H9 (cell line): Measurements from ENCODE around the gene MYO18A. TPM values are rescaled to one million over a fixed set of nuclear protein-coding genes. Genes with fewer than 3 reads are reported as not detected.

Source experiments
- DNase-seq: peaks from one replicate; pipeline ENCODE4 v3.0.0-alpha.2; 2017
- H2AFZ ChIP-seq: one replicate; pipeline ENCODE4 v1.6.1; 2013; ENCODE audit warnings: mild to moderate bottlenecking, low read length, control low read depth, moderate library complexity
- H2AK5ac ChIP-seq: 2 replicates; pipeline ENCODE4 v1.6.1; 2013; ENCODE audit warnings: low read length, control low read depth, mixed read lengths; ENCODE audit not compliant: insufficient read length
- H2BK120ac ChIP-seq: one replicate; pipeline ENCODE4 v1.6.1; 2013; ENCODE audit warnings: low read depth, mild to moderate bottlenecking, low read length, control low read depth, inconsistent platforms; ENCODE audit not compliant: poor library complexity, severe bottlenecking
- H2BK12ac ChIP-seq: 2 replicates; pipeline ENCODE4 v1.6.1; 2013; ENCODE audit warnings: low read length, control low read depth, mixed read lengths, low read depth; ENCODE audit not compliant: insufficient read length
- H2BK15ac ChIP-seq: 2 replicates; pipeline ENCODE4 v1.6.1; 2013; ENCODE audit warnings: low read depth, low read length, control low read depth
- H2BK20ac ChIP-seq: one replicate; pipeline ENCODE4 v1.6.1; 2013; ENCODE audit warnings: low read depth, mild to moderate bottlenecking, low read length, control low read depth, inconsistent platforms; ENCODE audit not compliant: poor library complexity, severe bottlenecking
- H2BK5ac ChIP-seq: 2 replicates; pipeline ENCODE4 v1.6.1; 2013; ENCODE audit warnings: low read length, control low read depth, mixed read lengths; ENCODE audit not compliant: insufficient read length
- H3K14ac ChIP-seq: 2 replicates; pipeline ENCODE4 v1.6.1; 2013; ENCODE audit warnings: low read length, control low read depth; ENCODE audit not compliant: insufficient read depth
- H3K18ac ChIP-seq: 2 replicates; pipeline ENCODE4 v1.6.1; 2013; ENCODE audit warnings: low read depth, mild to moderate bottlenecking, mixed read lengths, low read length, control low read depth; ENCODE audit not compliant: insufficient read length
- H3K23ac ChIP-seq: 2 replicates; pipeline ENCODE4 v1.6.1; 2013; ENCODE audit warnings: low read length, control low read depth, mixed read lengths, low read depth; ENCODE audit not compliant: insufficient read length
- H3K23me2 ChIP-seq: 2 replicates; pipeline ENCODE4 v1.6.1; 2013; ENCODE audit warnings: low read depth, mild to moderate bottlenecking, mixed read lengths, low read length, control low read depth; ENCODE audit not compliant: insufficient read length, poor library complexity, severe bottlenecking
- H3K27ac ChIP-seq: 2 replicates; pipeline ENCODE4 v1.5.1; 2013; ENCODE audit warnings: low read length, control low read depth, mixed read lengths, low read depth; ENCODE audit not compliant: insufficient read length
- H3K27me3 ChIP-seq: 2 replicates; pipeline ENCODE4 v1.6.1; 2013; ENCODE audit warnings: low read length, control low read depth, inconsistent platforms; ENCODE audit not compliant: insufficient read depth
- H3K4ac ChIP-seq: 2 replicates; pipeline ENCODE4 v1.6.1; 2013; ENCODE audit warnings: low read depth, mild to moderate bottlenecking, control low read depth, inconsistent platforms, low read length, moderate library complexity
- H3K4me1 ChIP-seq: 2 replicates; pipeline ENCODE4 v1.6.1; 2013; ENCODE audit warnings: low read length, control low read depth, inconsistent platforms; ENCODE audit not compliant: insufficient read depth
- H3K4me2 ChIP-seq: 2 replicates; pipeline ENCODE4 v1.6.1; 2013; ENCODE audit warnings: low read length, control low read depth, mixed read lengths; ENCODE audit not compliant: insufficient read length, insufficient read depth
- H3K56ac ChIP-seq: 2 replicates; pipeline ENCODE4 v1.6.1; 2013; ENCODE audit warnings: low read depth, mild to moderate bottlenecking, mixed read lengths, low read length, control low read depth; ENCODE audit not compliant: insufficient read length
- H3K79me1 ChIP-seq: 2 replicates; pipeline ENCODE4 v1.6.1; 2013; ENCODE audit warnings: low read depth, mild to moderate bottlenecking, moderate library complexity, low read length, control low read depth, inconsistent platforms; ENCODE audit not compliant: insufficient read depth, poor library complexity, severe bottlenecking
- H3K79me2 ChIP-seq: 2 replicates; pipeline ENCODE4 v1.6.1; 2013; ENCODE audit warnings: low read length, control low read depth, inconsistent platforms; ENCODE audit not compliant: insufficient read depth
- H3K9ac ChIP-seq: 2 replicates; pipeline ENCODE4 v1.6.1; 2013; ENCODE audit warnings: low read length, control low read depth, mixed read lengths; ENCODE audit not compliant: insufficient read length; ENCODE audit errors: extremely low read depth
- H3K9me3 ChIP-seq: one replicate; pipeline ENCODE4 v1.6.1; 2013; ENCODE audit warnings: low read depth, low read length, inconsistent platforms; ENCODE audit not compliant: control insufficient read depth
- H3T11ph ChIP-seq: one replicate; pipeline ENCODE4 v1.6.1; 2013; ENCODE audit warnings: mild to moderate bottlenecking, low read length, control low read depth, inconsistent platforms
- H4K20me1 ChIP-seq: one replicate; pipeline ENCODE4 v1.6.1; 2013; ENCODE audit not compliant: control insufficient read depth, insufficient read length, insufficient read depth
- H4K5ac ChIP-seq: 2 replicates; pipeline ENCODE4 v1.6.1; 2013; ENCODE audit warnings: low read depth, mild to moderate bottlenecking, mixed read lengths, low read length, control low read depth; ENCODE audit not compliant: insufficient read length
- H4K8ac ChIP-seq: replicated peaks from 2 replicates; pipeline ENCODE4 v1.6.1; 2013; ENCODE audit warnings: low read length, control low read depth, mixed read lengths, low read depth; ENCODE audit not compliant: insufficient read length
- H4K91ac ChIP-seq: 2 replicates; pipeline ENCODE4 v1.6.1; 2013; ENCODE audit warnings: low read depth, mild to moderate bottlenecking, moderate library complexity, mixed read lengths, low read length, control low read depth; ENCODE audit not compliant: insufficient read length
- H3K27ac Mint-ChIP-seq, 3 experiments: 2 replicates in 2 of 3; 3 replicates in 1 of 3; pipeline ENCODE4 v1.8.0; 2020 to 2021; ENCODE audit warnings: mixed read lengths in 3 of 3, mild to moderate bottlenecking in 1 of 3, moderate library complexity in 1 of 3
- H3K27me3 Mint-ChIP-seq: 2 replicates; pipeline ENCODE4 v1.8.0; 2021; ENCODE audit warnings: low read depth, mild to moderate bottlenecking, moderate library complexity, mixed read lengths
- H3K36me3 Mint-ChIP-seq, 3 experiments: 2 replicates in 2 of 3; 3 replicates in 1 of 3; pipeline ENCODE4 v1.8.0; 2020 to 2021; ENCODE audit warnings: low read depth in 3 of 3, mixed read lengths in 3 of 3; ENCODE audit not compliant: insufficient read depth in 1 of 3
- H3K4me1 Mint-ChIP-seq, 2 experiments: 2 replicates each; pipeline ENCODE4 v1.8.0; 2020; ENCODE audit warnings: mixed read lengths in 2 of 2
- H3K4me3 Mint-ChIP-seq, 2 experiments: 2 replicates in 1 of 2; 3 replicates in 1 of 2; pipeline ENCODE4 v1.8.0; 2020 to 2021; ENCODE audit warnings: mild to moderate bottlenecking in 2 of 2, mixed read lengths in 2 of 2, moderate library complexity in 1 of 2
- H3K9me3 Mint-ChIP-seq, 2 experiments: 2 replicates in 1 of 2; 3 replicates in 1 of 2; pipeline ENCODE4 v1.8.0; 2020; ENCODE audit warnings: mild to moderate bottlenecking in 2 of 2, mixed read lengths in 2 of 2, moderate library complexity in 1 of 2
- CTCF ChIP-seq: fragments of 200-600 bp; sonication (generic); conservative IDR thresholded peaks from 3 replicates; pipeline ENCODE4 v1.8.0; 2021; ENCODE audit warnings: antibody characterized with exemption, mild to moderate bottlenecking
- WGBS: extraction: QIAGEN DNeasy Blood & Tissue Kit; methylation state at CpG from one replicate; pipeline ENCODE4 v1.1.7; 2013; ENCODE audit warnings: missing lambda C conversion rate, low lambda C conversion rate, mixed read lengths; ENCODE audit not compliant: insufficient read length; ENCODE audit errors: extremely low coverage; 5-methylcytosine and 5-hydroxymethylcytosine counted together
- total RNA-seq: library from RNA; stranded (reverse); gene quantifications from 2 replicates; pipeline ENCODE4 v1.2.1, GENCODE V29; 2021

The MYO18A gene
- total RNA-seq, 1 experiment from 2014 or later = 21.6 TPM

DNA sequence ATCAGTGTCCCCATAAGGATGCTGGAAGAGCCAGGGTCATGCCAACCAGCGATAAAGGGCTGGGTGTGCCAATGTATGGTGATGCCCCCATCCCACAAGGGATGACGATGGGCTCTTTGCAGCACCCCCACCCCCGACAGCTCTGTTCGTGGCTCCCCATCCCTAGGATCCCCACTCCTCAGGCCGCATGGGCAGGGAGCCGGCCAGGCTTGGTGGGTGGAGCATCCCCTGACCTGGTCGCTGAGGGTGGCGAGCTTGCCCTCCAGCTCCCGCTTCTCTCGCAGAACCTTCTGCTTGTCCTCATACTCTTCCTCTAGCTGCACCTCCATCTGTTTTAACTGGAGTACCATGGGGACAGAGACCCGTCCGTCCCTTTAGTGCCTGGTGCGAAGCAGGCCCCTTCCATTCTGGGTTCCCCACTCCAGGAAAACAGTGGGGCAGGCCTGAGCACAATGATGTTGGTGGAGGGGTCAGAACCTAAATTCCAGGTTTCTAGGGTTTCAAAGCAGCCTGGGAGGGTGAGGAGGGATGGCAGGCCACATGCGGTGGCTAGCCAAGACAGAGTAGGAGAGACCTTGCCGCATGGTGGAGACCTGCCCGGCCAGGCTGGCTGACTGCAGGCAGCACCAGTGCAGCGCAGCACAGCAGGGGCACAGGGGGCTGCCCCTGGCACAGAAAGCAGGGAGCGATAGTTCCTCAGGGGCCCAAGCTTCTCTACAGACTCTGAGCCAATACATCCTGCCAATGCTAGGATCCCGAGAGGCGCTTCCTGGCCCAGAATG is 86.9 kb downstream of the MYO18A start:
- Histone ChIP-seq H3K4me1 (no peaks in the 10 kb centered on the region), H2BK12ac (no peak overlapping the region), H4K8ac (no peak overlapping the region), H3K9ac (no peak overlapping the region), H2BK5ac (no peak overlapping the region), H4K91ac (no peak overlapping the region), H2AK5ac (no peak overlapping the region), H4K20me1 (no peaks in the 10 kb centered on the region), H2AFZ (no peak overlapping the region), H3K4ac (no peak overlapping the region), H3K79me1 (no peaks in the 10 kb centered on the region), H3K56ac (no peak overlapping the region), H3K23me2 (no peaks in the 10 kb centered on the region), H3K4me2 (no peak overlapping the region), H2BK120ac (no peak overlapping the region), H2BK15ac (no peak overlapping the region), H3K27ac (no peak overlapping the region), H3K27me3 (no peaks in the 10 kb centered on the region), H2BK20ac (no peak overlapping the region), H4K5ac (no peak overlapping the region), H3K79me2 (no peaks in the 10 kb centered on the region), H3K23ac (no peak overlapping the region), H3T11ph (no peak overlapping the region), H3K18ac (no peak overlapping the region), H3K14ac (no peak overlapping the region), H3K9me3 (no peaks in the 10 kb centered on the region)
- no peak for DNase-seq
- Mint-ChIP-seq H3K27ac (no peak overlapping the region; a peak in 1 of 7 replicates), H3K4me1 (peaks cover 17 to 26% of the 10 kb centered on the region in 2 experiments), H3K27me3 (no peaks in the 10 kb centered on the region), H3K4me3 (no peak overlapping the region), H3K36me3 (peaks cover 28 to 69% (median 54%) of the 10 kb centered on the region in 3 experiments), H3K9me3 (no peaks in the 10 kb centered on the region)
- no CpG with 5 or more reads among the region's 20 CpGs for WGBS
- TF ChIP-seq CTCF = no peak
